ENCODE results near the gene KIF16B.

KIF16B gene

GRCh38 chr20:16459019-16459700 lies 114.1 kb downstream of the KIF16B start:
- TF ChIP-seq, protein P1, sequence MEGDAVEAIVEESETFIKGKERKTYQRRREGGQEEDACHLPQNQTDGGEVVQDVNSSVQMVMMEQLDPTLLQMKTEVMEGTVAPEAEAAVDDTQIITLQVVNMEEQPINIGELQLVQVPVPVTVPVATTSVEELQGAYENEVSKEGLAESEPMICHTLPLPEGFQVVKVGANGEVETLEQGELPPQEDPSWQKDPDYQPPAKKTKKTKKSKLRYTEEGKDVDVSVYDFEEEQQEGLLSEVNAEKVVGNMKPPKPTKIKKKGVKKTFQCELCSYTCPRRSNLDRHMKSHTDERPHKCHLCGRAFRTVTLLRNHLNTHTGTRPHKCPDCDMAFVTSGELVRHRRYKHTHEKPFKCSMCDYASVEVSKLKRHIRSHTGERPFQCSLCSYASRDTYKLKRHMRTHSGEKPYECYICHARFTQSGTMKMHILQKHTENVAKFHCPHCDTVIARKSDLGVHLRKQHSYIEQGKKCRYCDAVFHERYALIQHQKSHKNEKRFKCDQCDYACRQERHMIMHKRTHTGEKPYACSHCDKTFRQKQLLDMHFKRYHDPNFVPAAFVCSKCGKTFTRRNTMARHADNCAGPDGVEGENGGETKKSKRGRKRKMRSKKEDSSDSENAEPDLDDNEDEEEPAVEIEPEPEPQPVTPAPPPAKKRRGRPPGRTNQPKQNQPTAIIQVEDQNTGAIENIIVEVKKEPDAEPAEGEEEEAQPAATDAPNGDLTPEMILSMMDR (IDR thresholded peaks at IDR 0.05; ENCODE audit: insufficient read depth, low read depth, low read length, missing control alignments): no peak
- H3K4me3 ChIP-seq (ENCODE audit: low read depth, low read length): no peak overlapping the region
- no peak for DNase-seq (ENCODE audit: low read depth)

DNA sequence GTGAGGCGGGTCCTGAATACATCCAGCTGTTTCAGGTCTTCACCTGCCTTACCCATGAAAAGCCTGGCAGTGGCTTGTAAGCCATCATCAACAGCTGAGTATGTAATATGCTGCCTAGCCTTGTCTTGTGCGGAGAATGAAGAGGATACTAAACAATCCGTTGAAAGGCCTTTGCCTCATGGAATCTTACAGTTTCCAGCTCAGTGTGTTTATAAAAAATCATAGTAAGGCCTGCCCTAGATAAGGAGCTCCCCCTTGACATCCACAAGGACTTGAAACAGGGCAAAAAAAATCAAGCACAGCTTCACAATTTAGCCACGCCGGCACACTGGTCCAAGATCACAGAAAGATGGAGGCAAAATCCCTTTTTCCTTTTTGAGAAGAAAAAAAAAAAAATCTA lies 115.7 kb downstream of the KIF16B start:
- TF ChIP-seq, protein P1 (IDR thresholded peaks at IDR 0.05; ENCODE audit: insufficient read depth, low read depth, low read length, missing control alignments): no peak
- H3K4me3 ChIP-seq (ENCODE audit: low read depth, low read length): no peak overlapping the region
- DNase-seq (ENCODE audit: low read depth): no peak

DNA sequence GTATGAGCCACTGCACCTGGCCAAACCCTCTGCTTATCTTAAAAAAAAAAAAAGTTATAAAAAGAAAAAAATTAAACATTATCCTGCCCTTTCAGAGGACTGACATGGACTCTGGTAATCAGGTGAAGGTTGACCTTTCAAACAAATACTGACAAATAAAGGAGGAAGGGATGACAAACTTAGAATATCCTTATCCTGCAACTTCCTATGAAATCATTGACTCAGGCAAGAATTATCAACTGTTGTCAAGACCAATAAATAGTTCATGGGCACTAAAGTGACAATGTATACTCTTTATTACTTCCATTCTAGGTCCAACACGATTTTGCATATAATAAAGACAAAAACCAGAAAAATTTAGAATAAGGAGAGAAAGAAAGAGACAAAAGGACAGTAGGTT lies 117.9 kb downstream of the KIF16B start:
- TF ChIP-seq, protein P1 (IDR thresholded peaks at IDR 0.05; ENCODE audit: insufficient read depth, low read depth, low read length, missing control alignments): no peak
- DNase-seq (ENCODE audit: low read depth): no peak
- no peak overlapping the region for H3K4me3 ChIP-seq (ENCODE audit: low read depth, low read length)

DNA sequence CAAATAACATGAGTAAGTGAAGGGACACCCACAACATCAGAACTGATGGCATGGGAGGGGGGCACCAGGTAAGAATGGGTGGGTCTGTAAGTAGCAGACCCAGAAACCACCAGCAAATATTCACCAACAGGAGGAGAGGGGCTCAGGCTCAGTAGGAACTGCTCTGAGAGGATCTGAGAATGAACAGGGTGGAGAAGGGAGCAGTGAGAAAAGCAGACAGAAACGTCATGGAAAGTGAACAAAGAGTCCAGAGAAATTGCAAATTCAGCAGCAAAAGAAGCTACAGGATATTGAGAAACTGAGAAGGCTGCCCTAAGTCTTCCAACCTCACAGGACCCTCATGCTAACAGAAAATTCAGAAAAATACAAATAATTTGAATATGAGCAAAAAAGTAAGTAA lies 121.3 kb downstream of the KIF16B start:
- no peak for DNase-seq (ENCODE audit: low read depth)
- TF ChIP-seq, protein P1 (IDR thresholded peaks at IDR 0.05; ENCODE audit: insufficient read depth, low read depth, low read length, missing control alignments): no peak
- no peak overlapping the region for H3K4me3 ChIP-seq (ENCODE audit: low read depth, low read length)

GRCh38 chr20:16451001-16451400 lies 122.2 kb downstream of the KIF16B start:
- TF ChIP-seq, protein P1 (IDR thresholded peaks at IDR 0.05; ENCODE audit: insufficient read depth, low read depth, low read length, missing control alignments): no peak
- no peak overlapping the region for H3K4me3 ChIP-seq (ENCODE audit: low read depth, low read length)
- DNase-seq (ENCODE audit: low read depth): no peak

- H3K4me3 ChIP-seq (ENCODE audit: low read depth, low read length): no peak overlapping the region
- TF ChIP-seq, protein P1 (IDR thresholded peaks at IDR 0.05; ENCODE audit: insufficient read depth, low read depth, low read length, missing control alignments): no peak
- no peak for DNase-seq (ENCODE audit: low read depth)
These were observed 126.3 kb downstream of the KIF16B start for GRCh38 chr20:16446991-16447390.

- H3K4me3 ChIP-seq (ENCODE audit: low read depth, low read length): no peak overlapping the region
- TF ChIP-seq, protein P1 (IDR thresholded peaks at IDR 0.05; ENCODE audit: insufficient read depth, low read depth, low read length, missing control alignments): no peak
- no peak for DNase-seq (ENCODE audit: low read depth)
These were observed 127.0 kb downstream of the KIF16B start for GRCh38 chr20:16446246-16446645.
